HS-27A (cell line): ENCODE data around the gene ESR1.
"Not testable (repeated sequence)": the region's sequence is repeated elsewhere in the genome, so short reads cannot be mapped to it uniquely, and the experiment has no call there.

ENCODE experiments used
- DNase-seq: peaks from one replicate; pipeline ENCODE4 v3.0.0-alpha.2; 2012; ENCODE audit warnings: low read depth, missing footprints

The ESR1 gene

DNA sequence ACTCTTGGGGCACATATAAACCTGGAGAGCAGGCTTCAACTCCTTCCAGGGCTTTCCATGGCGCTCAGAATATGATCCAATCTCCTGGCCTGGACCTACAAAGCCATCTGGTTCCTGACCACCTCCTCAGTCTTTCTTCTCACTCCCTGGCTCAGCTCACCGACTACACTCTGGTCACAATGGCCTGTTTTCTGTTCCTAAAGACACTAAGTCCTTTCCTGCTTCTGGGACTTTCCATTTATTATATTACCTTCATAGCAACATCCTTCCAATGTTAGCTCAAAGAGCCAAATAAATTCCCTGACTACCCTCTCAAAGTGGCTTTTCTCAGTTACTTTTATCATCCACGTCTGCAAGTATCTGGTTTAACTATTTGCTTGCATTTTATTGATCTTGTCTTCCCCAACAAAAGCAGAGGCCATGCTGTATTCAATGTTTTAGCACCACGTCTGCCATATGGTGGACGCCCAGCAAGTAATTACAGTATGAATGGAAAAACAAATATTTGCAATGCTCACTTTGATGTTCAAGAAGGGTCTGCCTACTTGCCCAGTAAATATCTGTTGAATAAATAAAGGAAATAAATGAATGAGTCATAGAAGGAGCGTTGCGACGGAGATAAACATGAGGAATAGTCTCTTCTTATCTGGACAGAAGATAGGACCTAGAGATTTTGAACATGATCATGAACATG is 328.4 kb downstream of the ESR1 start:
- no peak for DNase-seq

DNA sequence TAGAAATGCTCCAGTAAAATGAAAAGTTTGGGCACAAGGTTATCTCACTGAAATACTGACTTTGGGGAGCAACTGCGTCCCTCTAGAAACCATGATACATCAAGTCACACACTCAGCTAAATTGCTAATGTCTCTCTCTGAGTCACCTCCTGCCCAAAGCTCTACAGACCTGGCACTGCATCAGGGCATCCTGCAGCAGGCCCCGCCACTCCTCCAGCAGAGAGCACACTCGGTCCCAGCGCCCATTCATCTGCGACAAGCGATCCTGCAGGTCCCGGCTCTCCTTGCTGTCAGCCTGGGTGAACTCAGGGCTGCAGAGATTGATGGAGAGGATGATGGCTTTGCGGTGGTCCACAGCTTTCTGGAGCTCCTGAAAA is 329.0 kb downstream of the ESR1 start:
- DNase-seq, result no peak

DNA sequence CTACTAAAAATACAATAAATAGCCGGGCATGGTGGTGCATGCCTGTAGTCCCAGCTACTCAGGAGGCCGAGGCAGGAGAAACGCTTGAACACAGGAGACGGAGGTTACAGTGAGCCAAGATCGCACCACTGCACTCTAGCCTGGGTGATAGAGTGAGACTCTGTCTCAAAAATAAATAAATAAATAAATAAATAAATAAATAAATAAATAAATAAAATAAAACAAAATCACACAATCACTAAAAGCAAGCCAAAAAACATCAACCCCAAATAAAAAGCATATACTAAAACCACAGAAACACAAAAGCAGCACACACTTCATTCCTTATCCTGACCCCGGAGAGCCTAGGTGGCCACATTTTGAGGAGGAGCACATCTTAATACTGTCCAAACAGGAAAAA is 330.9 kb downstream of the ESR1 start:
- DNase-seq, result not testable (repeated sequence)

- DNase-seq, result no peak
Measured at GRCh38 chr6:152142105-152142504, 334.6 kb downstream of the ESR1 start.

- no peak for DNase-seq
Measured at GRCh38 chr6:152143359-152143758, 335.9 kb downstream of the ESR1 start.

DNA sequence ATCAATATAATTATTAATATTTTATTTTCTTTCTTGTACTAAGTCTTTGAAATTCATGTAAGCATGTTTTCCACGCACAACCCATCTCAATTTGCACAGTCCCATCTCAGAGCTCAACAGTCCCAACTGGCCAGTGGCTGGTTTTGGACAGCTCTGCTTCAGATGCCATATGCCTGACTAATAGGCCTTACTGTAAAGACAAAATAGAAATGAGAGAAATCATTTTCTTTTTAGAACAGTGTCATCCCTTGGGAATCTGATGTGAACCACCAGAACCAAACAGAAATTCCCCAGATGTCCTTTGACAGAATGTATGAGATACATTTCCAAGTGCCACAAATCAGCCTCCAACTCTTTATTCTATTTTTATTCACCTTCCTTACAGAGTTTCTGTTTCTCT is 338.9 kb downstream of the ESR1 start:
- DNase-seq, result peak; percentile 53

GRCh38 chr6:152147269-152147668 is 339.8 kb downstream of the ESR1 start:
- no peak for DNase-seq

DNA sequence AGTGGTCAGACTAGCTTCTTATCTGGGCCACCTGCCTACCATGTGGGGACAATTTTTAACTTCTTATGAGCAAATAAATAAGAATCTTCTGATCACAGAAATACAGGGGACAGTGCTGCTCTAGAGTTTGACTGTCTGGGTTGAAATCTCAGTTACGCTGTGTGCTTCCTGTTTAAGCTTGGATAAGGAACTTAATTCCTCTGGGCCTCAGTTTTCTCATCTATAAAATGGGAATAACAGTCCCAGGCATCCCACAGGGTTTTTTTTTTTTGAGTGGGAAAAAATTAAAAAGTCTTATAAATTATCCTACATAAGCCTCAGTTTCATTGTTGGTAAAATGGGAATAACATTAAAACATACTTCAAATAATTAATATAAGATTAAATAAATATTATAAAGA is 340.9 kb downstream of the ESR1 start:
- no peak for DNase-seq

DNA sequence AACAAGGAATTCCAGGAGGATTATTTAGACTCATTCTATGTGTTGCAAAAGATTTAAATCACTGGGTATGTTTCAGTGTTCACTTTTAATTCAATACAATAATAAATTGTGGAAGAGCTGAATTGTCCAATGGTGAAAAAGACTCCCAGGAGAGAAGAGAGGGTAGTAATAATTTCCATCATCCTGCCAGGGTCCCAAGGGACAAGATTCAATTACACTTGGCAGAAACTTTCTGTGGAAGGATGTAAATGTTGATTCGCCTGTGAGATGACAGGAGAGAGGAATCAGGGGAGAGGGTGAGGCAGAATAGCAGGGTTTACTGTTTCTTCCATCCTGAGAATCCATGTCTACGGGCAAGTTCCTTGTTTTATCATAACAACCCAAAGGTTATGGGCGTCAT is 342.7 kb downstream of the ESR1 start:
- DNase-seq, result no peak

DNA sequence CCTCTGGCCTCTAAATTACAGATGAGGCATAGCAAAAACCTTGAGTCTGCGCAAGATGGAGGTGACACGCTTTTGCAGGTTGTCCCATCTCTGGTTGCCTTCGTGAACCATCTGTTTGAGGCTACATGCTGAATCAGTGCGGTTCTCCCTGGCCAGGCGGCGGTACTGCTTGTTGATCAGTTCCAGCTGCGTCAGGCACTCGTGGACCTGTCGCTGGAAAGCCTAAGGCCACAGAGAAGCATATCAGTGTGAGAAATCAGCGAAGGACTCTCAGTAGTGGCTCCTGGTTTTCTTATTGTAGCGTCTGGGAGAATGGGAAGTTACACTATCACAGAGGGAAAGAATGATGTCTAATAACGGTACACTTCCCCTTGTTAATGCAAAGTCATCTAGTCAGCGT is 344.4 kb downstream of the ESR1 start:
- DNase-seq, result no peak

DNA sequence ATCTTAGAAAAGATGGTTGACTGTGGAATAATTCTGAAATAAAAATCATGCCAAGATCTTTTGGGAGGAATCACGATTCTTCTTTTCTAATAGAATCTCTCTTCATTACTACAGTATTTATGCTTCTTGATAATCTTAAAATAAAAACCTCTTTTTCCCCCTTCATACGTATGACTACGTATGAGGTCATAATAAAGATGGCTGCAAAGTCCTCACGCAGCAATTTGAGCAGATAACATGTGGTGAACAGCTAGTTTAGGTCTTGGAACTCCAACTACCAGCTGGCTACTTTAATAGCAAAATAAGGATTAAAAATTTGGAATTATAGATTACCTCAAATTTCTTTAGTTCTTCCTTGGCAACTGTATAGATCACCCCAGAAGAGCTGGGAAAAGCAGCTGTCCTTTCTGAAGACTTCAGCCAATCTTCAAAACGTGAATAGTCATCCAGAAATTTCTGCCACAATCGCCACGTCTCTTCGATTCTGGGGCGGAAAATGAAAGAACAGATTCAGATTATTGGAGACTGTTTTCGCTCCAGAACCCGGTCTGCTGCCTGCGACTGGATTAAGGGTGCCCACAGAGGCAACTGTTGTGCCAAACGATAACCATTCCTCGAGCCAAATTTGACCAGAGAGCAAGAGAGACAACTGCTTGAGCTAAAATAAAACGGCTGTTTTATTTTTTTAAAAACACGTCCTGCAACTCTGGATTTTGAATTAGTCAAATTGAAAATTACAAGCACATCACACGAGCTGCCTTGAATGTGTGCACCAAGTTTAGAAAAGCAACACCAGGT is 347.3 kb downstream of the ESR1 start:
- DNase-seq, result no peak

- DNase-seq, result no peak
Measured at GRCh38 chr6:152155792-152156191, 348.3 kb downstream of the ESR1 start.

- DNase-seq, result no peak
Measured at GRCh38 chr6:152160346-152160745, 352.9 kb downstream of the ESR1 start.

DNA sequence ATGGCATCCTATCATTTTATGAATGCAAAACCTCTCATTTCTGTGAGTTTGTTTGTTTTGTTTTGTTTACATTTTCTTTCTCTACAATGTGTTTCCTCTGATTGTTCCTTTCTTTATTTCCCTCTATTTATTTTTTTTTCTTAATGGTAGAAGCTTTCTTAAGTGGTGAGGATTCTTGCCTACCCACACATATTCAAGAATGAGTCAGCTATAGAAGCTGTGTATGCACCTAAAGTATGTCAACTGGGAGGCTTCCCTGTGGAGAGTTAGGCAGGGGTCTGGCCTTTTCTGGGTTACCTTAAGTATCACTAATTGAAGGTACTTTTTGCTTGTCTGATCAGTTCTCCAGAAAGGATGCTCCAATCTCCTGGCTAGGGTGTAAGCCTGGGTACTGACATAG is 354.0 kb downstream of the ESR1 start:
- no peak for DNase-seq

GRCh38 chr6:152164957-152165356 is 357.5 kb downstream of the ESR1 start:
- no peak for DNase-seq

DNA sequence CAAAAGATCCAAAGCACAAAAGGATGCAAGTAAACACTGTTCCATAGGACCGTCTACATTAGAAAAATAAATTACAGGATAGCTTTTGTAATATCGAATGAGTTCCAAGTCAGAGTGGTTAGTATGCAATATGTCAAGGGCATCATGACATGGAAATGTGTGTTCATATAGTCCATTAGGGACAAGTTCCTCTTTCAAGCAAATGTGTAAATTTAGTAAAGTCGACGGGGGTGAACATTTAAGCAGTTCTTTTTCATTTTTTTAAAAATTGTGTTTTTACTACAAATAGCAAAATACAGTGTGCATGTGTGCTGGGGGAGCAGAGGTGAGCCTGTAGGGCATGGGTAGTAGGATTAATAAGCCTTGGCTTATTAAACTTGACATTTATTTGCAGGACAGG is 359.0 kb downstream of the ESR1 start:
- DNase-seq, result no peak

GRCh38 chr6:152166897-152167296 is 359.4 kb downstream of the ESR1 start:
- DNase-seq, result no peak

DNA sequence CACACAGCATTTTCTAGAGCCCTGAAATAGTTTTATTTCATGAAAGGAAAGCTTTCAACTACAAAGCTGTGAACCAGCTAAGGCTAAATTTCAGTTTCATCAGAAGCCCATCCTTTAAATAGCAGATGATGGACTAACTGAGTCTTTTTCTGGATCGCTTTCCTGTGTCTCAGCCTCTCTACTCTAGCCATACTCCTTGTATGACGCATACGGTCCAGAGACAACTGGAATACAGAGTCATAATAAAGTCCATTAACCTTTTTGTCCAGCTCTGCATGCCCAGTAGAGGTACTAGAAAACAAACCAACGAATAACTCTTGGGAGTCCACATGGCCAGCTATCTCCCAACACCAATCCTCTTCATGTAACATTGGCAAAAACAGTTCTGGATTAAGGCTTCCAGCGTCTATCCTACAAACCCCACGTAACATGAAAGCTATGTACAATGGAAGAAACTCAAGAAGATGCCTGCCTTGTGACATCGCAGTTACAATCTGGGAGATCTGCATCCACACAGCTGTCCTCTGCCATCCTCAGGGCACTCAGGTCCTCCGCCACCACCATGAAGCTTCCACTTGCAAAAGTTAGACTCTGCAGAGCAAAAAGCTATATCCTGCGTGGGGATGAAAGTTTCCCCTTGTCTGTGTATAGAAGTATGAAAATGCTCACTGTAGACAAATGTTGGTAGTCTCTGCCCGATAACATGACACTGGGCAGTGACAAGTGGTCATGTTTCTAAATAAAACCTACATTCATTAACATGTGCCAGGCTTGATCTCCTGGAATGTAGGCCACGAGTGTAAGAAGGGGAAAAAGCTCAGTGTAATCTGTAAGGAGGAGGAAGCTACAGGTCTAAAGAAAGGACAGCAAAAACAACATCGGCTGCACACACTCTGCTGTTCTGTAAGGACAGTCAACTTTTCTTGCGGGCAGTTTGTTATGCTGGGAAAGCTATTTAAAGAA is 360.4 kb downstream of the ESR1 start:
- no peak for DNase-seq

- DNase-seq, result no peak
Measured at GRCh38 chr6:152170313-152170701, 362.8 kb downstream of the ESR1 start.

DNA sequence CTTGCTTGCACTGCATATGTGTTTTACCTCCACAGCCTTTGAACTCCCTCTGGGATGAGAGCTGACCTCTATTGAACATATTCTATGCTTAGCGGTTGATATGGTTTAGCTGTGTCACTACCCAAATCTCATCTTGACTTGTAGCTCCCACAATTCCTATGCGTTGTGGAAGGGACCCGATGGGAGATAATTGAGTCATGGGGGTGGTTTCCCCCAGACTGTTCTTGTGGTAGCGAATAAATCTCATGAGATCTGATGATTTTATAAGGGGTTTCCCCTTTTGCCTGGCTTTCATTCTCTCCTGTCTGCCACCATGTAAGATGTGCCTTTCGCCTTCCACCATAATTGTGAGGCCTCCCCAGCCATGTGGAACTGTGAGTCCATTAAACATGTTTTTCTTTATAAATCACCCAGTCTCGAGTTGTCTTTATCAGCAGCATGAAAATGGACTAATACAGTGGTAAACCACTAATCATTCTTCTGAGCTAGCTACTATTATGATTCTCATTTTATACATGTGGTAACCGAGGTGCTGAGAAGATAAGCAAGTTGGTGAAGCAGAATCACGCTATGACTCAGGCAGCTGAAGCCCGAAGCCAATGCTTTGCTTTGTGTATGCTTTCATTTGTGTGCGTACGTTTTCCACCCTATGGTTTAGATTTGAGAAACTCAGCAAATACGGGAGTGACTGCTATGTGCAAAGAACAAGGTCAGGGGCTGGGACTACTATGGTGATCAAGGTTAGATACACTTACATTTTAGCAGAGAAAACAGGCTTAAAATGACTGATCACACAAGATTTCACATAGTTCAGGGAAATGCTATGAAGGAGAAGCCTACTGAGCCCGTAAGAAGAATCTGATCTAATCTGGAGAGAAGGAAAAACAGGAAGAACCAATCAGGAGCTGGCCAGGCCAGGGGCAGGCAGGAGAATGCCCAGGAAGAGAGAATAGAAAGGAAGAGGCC is 363.5 kb downstream of the ESR1 start:
- DNase-seq, result no peak

GRCh38 chr6:152173321-152173720 is 365.8 kb downstream of the ESR1 start:
- no peak for DNase-seq
